ENCODE measurements around the gene ZRANB3.

The ZRANB3 gene

DNA sequence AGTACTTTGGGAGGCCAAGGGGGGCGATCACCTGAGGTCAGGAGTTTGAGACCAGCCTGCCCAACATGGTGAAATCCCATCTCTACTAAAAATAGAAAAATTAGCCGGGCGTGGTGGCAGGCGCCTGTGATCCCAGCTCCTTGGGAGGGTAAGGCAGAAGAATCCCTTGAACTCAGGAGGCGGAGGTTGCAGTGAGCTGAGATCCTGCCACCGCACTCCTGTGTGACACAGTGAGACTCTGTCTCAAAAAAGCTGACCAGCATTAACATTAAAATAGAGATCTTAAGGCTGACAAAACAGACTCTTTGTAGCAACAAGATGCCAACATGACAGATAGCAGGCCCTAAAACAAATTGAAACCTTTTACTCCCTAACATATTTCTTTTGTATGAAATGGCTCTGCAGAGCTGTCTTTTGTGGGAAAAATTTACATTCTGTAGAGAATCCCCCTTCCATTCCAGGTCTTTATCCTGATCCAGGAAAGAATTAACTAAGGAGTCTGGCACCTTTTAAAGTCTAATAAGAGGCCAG lies 265.0 kb downstream of the ZRANB3 start:
- no peak overlapping the region for H3K27ac ChIP-seq (ENCODE audit: low read depth, low read length, poor library complexity, severe bottlenecking)
- TF ChIP-seq, protein P1, sequence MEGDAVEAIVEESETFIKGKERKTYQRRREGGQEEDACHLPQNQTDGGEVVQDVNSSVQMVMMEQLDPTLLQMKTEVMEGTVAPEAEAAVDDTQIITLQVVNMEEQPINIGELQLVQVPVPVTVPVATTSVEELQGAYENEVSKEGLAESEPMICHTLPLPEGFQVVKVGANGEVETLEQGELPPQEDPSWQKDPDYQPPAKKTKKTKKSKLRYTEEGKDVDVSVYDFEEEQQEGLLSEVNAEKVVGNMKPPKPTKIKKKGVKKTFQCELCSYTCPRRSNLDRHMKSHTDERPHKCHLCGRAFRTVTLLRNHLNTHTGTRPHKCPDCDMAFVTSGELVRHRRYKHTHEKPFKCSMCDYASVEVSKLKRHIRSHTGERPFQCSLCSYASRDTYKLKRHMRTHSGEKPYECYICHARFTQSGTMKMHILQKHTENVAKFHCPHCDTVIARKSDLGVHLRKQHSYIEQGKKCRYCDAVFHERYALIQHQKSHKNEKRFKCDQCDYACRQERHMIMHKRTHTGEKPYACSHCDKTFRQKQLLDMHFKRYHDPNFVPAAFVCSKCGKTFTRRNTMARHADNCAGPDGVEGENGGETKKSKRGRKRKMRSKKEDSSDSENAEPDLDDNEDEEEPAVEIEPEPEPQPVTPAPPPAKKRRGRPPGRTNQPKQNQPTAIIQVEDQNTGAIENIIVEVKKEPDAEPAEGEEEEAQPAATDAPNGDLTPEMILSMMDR (IDR thresholded peaks at IDR 0.05; ENCODE audit: low read length), result no peak
- no peak for TF ChIP-seq EZH2 (IDR thresholded peaks at IDR 0.05; ENCODE audit: borderline replicate concordance, low read length)
- H3K4me3 ChIP-seq (ENCODE audit: low read depth, low read length, poor library complexity, severe bottlenecking), result no peak overlapping the region
- H3K4me2 ChIP-seq (ENCODE audit: low read length), result no peak overlapping the region
- no peaks in the 10 kb centered on the region for H3K9me2 ChIP-seq (ENCODE audit: low read depth, low read length)
- no peaks in the 10 kb centered on the region for H3K27me3 ChIP-seq (ENCODE audit: insufficient read depth, low read length)
- H4K20me1 ChIP-seq (ENCODE audit: insufficient read depth, low read length), result no peaks in the 10 kb centered on the region
- H3K9ac ChIP-seq (ENCODE audit: low read length), result no peak overlapping the region
- H3K36me3 ChIP-seq (ENCODE audit: insufficient read depth, low read length), result no peaks in the 10 kb centered on the region
- no peaks in the 10 kb centered on the region for H3F3A ChIP-seq (ENCODE audit: insufficient read depth, low read length)
- no peak overlapping the region for H2AFZ ChIP-seq (ENCODE audit: low read length)
- no peaks in the 10 kb centered on the region for H3K79me2 ChIP-seq (ENCODE audit: insufficient read depth, low read length)
- H3K4me1 ChIP-seq (ENCODE audit: insufficient read depth, low read length, severe bottlenecking), result no peaks in the 10 kb centered on the region
- H3K9me3 ChIP-seq (ENCODE audit: low read length), result no peaks in the 10 kb centered on the region

DNA sequence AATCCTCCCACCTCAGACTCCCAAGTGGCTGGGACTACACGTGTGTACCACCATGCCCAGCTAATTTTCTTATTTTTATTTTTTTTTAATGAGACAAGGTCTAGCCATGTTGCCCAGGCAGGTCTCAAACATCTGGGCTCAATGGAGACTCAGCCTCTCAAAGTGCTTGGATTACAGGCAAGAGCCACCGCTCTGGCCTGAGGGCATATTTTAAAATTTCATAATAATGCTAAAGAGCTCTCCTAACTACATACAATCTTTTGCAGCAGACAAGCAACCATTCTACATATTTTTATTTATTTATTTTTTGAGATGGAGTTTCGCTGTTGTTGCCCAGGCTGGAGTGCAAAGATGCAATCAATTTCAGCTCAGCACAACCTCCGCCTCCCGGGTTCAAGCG lies 271.9 kb downstream of the ZRANB3 start:
- no peaks in the 10 kb centered on the region for H3K27me3 ChIP-seq (ENCODE audit: insufficient read depth, low read length)
- no peak overlapping the region for H3K9ac ChIP-seq (ENCODE audit: low read length)
- no peaks in the 10 kb centered on the region for H3K9me2 ChIP-seq (ENCODE audit: low read depth, low read length)
- no peaks in the 10 kb centered on the region for H3K9me3 ChIP-seq (ENCODE audit: low read length)
- no peaks in the 10 kb centered on the region for H3K36me3 ChIP-seq (ENCODE audit: insufficient read depth, low read length)
- no peak overlapping the region for H2AFZ ChIP-seq (ENCODE audit: low read length)
- H3K4me3 ChIP-seq (ENCODE audit: low read depth, low read length, poor library complexity, severe bottlenecking), result no peak overlapping the region
- peaks cover 18% of the 10 kb centered on the region for H3K4me1 ChIP-seq (ENCODE audit: insufficient read depth, low read length, severe bottlenecking)
- TF ChIP-seq EZH2 (IDR thresholded peaks at IDR 0.05; ENCODE audit: borderline replicate concordance, low read length), result no peak
- TF ChIP-seq, protein P1 (IDR thresholded peaks at IDR 0.05; ENCODE audit: low read length), result no peak
- H3K4me2 ChIP-seq (ENCODE audit: low read length), result no peak overlapping the region
- H3K79me2 ChIP-seq (ENCODE audit: insufficient read depth, low read length), result no peaks in the 10 kb centered on the region
- no peak overlapping the region for H3K27ac ChIP-seq (ENCODE audit: low read depth, low read length, poor library complexity, severe bottlenecking)
- H3F3A ChIP-seq (ENCODE audit: insufficient read depth, low read length), result no peaks in the 10 kb centered on the region
- H4K20me1 ChIP-seq (ENCODE audit: insufficient read depth, low read length), result no peaks in the 10 kb centered on the region

DNA sequence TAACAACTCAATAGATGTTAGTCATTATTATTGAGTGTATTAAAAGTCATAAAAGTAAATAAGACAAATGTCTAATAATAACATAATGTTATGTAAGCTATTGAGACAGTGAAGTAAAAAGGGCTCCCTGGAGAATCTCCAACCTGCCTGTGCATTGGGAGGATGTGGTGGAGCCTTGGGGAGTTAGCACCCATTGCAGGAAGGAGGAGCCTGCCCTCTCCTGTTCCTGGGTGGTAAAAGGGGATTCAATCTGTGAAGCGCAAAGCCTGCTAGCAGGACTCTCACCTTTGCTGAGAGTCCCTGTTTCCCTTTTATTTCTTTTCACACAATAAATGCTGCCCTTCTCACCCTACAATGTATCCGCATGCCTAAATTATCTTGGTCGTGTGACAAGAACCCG lies 272.8 kb downstream of the ZRANB3 start:
- Histone ChIP-seq H3K9ac (ENCODE audit: low read length) (no peak overlapping the region), H3K27ac (ENCODE audit: low read depth, low read length, poor library complexity, severe bottlenecking) (no peak overlapping the region)

More for the DNA sequence above, 272.8 kb downstream of the ZRANB3 start:
- TF ChIP-seq EZH2 (IDR thresholded peaks at IDR 0.05; ENCODE audit: borderline replicate concordance, low read length), result no peak
- TF ChIP-seq, protein P1 (IDR thresholded peaks at IDR 0.05; ENCODE audit: low read length), result no peak
- H3K36me3 ChIP-seq (ENCODE audit: insufficient read depth, low read length), result no peaks in the 10 kb centered on the region
- H3K4me2 ChIP-seq (ENCODE audit: low read length), result no peak overlapping the region
- no peaks in the 10 kb centered on the region for H3K9me3 ChIP-seq (ENCODE audit: low read length)
- H3K79me2 ChIP-seq (ENCODE audit: insufficient read depth, low read length), result no peaks in the 10 kb centered on the region
- H3K4me3 ChIP-seq (ENCODE audit: low read depth, low read length, poor library complexity, severe bottlenecking), result no peak overlapping the region
- no peak overlapping the region for H2AFZ ChIP-seq (ENCODE audit: low read length)
- no peaks in the 10 kb centered on the region for H3F3A ChIP-seq (ENCODE audit: insufficient read depth, low read length)
- no peaks in the 10 kb centered on the region for H3K9me2 ChIP-seq (ENCODE audit: low read depth, low read length)
- H3K27me3 ChIP-seq (ENCODE audit: insufficient read depth, low read length), result no peaks in the 10 kb centered on the region
- H3K4me1 ChIP-seq (ENCODE audit: insufficient read depth, low read length, severe bottlenecking), result peaks cover 26% of the 10 kb centered on the region
- H4K20me1 ChIP-seq (ENCODE audit: insufficient read depth, low read length), result no peaks in the 10 kb centered on the region

Measured in OCI-LY1 (cell line).